C4-2B (cell line): ENCODE results near the gene CDT1.

Experiments
- CTCF ChIP-seq: fragments of 450-650 bp; conservative IDR thresholded peaks from 2 replicates; pipeline ENCODE4 v1.5.1; 2017; ENCODE audit warnings: mild to moderate bottlenecking
- ZFX ChIP-seq: fragments of 450-650 bp; IDR thresholded peaks from 2 replicates; pipeline ENCODE4 v1.6.1; 2017

- peak; percentile 89 for TF ChIP-seq CTCF
- no peak for TF ChIP-seq ZFX
Measured at GRCh38 chr16:88815901-88816589, 12.5 kb downstream of the CDT1 start.
